Stimulated activated CD4-positive, alpha-beta T cell treated with anti-CD3 and anti-CD28 coated beads, Interleukin-2, amount 100 ng/mL, for 48 hours (primary cell): ENCODE measurements around the gene TERC.
A peak's percentile ranks its signal among the peaks of the same experiment; 100 is the strongest.
"Not testable (repeated sequence)": the region's sequence is repeated elsewhere in the genome, so short reads cannot be mapped to it uniquely, and the experiment has no call there.

Source experiments
- DNase-seq, 2 donors: peaks; one replicate each; pipeline ENCODE4 v3.0.0-alpha.2; 2020

TERC gene

GRCh38 chr3:169771497-169772304 lies 6.8 kb upstream of the TERC start:
- peak; percentile 66 for DNase-seq

DNA sequence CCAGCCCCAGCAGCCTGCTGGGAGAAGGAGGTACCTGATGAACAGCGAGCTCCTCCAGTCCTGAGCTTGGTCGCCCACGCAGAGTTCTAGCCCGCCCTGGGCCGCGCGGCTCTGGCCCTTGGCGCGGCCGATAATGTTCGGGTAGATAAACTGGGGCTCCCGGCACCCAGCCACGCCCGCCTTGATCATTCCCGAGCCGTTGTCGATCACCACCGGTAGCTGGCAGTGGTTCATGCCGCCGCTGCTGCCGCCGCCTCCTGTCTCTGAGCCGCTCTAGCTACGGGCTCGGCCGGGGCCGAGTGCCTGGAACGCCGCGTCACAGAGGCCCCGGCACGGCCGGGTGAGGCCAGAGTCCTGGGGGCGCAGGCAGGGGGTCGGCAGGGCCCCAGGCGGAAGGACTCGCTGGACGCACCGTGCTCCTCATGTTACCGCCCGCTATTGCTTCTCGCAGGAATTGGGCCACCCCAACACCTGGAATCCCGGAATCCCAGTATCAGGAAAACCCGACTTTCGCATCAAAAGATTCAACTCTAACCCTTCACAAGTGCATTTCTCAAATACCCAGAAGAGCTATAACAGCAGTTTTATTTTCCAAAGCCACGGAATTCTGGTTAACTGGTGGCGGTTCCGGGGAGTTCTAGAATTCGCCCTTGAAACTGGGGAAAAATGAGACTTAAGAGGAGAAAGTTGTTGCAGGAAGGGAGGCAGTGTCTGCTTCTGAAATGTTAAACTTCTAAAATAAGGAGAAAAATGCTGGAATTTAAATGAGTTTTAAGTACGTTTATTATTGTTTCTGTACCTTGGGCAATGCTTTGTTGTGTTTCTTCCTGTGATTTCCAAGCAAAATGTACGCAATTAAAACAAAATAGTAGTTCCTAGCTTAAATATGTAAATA lies 4.7 kb upstream of the TERC start, which contains the start of gene ACTRT3:
TSS of gene ACTRT3 (minus strand) at position 275 of the 895 bp plus-strand sequence. CDS start at position 234, 41 bp downstream.
- peak; percentile 48 to 54 for DNase-seq

DNA sequence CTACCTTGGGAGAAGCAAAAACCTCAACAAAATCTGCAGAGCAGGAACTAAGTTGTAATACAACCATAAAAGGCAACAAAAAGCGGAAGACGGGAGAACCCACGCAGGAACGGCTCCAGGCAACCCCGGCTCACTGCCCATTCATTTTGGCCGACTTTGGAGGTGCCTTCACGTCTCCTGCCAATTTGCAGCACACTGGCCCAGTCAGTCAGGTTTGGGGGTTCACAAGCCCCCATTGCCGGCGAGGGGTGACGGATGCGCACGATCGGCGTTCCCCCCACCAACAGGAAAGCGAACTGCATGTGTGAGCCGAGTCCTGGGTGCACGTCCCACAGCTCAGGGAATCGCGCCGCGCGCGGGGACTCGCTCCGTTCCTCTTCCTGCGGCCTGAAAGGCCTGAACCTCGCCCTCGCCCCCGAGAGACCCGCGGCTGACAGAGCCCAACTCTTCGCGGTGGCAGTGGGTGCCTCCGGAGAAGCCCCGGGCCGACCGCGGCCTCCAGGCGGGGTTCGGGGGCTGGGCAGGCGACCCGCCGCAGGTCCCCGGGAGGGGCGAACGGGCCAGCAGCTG lies 463 bp downstream of the TERC start:
- peak; percentile 50 to 52 for DNase-seq

- DNase-seq: no peak
Measured at GRCh38 chr3:169760479-169760878, 4.4 kb downstream of the TERC start.

DNA sequence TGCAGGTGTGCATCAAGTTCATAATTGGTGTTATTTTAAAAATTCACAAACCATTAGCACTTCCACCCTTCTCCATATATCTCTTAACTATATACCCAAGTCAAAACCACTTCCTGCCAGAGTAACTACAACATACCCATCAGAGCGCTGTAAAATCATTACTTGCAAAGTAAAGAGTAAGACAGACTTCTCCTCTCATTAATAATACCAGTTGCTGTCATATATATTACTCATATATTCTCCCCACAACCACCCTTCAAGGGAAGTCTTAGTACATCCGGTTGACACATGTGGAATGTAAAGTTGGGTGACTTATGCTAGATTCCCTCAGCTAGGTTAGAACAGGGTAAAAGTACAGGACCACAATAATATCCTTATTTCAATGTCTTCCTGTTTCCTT lies 5.6 kb downstream of the TERC start:
- DNase-seq: no peak

DNA sequence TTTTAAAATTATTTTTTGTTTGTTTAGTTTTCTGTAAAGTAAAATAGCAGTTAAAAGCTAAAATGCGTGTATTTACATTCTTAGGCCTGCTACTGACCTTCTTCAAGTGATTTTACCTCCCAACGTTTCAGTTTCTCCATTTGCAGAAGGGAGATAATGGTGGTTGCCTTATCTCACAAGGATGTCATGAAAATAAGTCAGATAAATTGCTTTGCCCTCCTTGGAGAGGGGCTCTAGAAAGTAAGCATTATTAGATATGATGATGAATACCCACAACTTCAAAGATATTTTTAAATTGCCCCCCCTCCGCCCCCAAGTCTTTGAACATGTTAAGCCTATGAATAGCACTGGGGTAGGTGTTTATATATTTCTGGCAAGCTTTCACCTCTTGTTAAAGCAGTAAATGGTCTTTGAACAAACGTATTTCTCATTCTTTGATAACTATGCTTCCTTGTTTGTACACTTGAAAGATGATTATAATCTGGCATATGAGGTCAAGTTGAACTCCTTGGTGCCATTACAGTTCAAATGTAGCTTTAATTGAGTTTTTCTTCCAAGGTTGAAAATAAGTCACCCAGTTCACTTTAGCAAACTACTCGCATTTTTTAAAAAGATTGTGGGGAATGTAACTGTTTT lies 6.4 kb downstream of the TERC start:
- DNase-seq: no peak

GRCh38 chr3:169755488-169755887 lies 9.4 kb downstream of the TERC start:
- no peak for DNase-seq

DNA sequence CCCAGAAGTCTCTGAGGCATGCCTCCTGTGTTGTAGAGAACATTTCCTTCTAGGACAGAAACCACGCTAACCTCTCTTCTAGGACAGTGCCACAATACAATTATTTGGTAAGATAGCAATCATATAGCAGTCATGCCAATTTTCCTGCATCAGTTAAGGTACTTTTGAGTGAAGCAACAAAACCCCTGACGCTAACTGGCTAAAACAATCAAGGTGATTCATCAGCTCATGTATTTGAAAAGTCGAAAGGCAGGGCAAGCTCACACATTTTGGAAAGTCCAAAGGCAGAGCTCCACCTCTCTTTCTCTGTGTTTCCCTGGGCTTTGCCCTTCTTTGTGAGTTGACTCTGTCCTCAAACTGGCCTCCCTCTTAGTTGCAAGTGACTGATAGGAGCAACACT lies 10.1 kb downstream of the TERC start:
- DNase-seq: no peak

- no peak for DNase-seq
Measured at GRCh38 chr3:169751875-169752274, 13.0 kb downstream of the TERC start.

GRCh38 chr3:169750665-169751064 lies 14.2 kb downstream of the TERC start:
- DNase-seq: no peak

GRCh38 chr3:169748670-169749069 lies 16.2 kb downstream of the TERC start:
- no peak for DNase-seq

GRCh38 chr3:169746924-169747323 lies 17.9 kb downstream of the TERC start:
- DNase-seq: no peak

GRCh38 chr3:169744366-169745054 lies 20.4 kb downstream of the TERC start:
- DNase-seq: no peak

- no peak for DNase-seq
Measured at GRCh38 chr3:169739067-169739466, 25.8 kb downstream of the TERC start.

DNA sequence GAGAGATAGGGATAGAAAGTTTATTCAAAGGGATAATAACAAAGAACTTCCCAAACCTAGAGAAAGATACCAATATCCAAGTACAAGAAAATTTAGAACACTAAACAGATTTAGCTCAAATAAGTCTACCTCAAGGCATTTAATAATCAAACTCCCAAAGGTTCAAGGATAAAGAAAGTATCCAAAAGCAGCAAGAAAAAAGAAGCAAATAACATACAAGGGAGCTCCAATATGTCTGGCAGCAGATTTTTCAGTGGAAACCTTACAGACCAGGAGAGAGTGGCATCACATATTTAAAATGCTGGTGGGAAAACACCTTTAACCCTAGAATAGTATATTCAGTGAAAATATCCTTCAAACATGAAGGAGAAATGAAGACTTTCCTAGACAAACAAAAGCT lies 33.0 kb downstream of the TERC start:
- DNase-seq: not testable (repeated sequence)

- no peak for DNase-seq
Measured at GRCh38 chr3:169722724-169723123, 42.1 kb downstream of the TERC start.

DNA sequence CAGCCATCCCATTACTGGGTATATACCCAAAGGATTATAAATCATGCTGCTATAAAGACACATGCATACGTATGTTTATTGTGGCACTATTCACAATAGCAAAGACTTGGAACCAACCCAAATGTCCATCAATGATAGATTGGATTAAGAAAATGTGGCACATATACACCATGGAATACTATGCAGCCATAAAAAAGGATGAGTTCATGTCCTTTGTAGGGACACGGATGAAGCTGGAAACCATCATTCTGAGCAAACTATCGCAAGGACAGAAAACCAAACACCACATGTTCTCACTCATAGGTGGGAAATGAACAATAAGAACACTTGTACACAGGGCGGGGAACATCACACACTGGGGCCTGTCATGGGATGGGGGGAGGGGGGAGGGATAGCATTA lies 46.4 kb downstream of the TERC start:
- DNase-seq: not testable (repeated sequence)
